H9 (cell line): ENCODE measurements around the gene TRIO. TPM values are rescaled to one million over a fixed set of nuclear protein-coding genes. Genes with fewer than 3 reads are reported as not detected.

ENCODE experiments used
- DNase-seq: peaks from one replicate; pipeline ENCODE4 v3.0.0-alpha.2; 2017
- H2AFZ ChIP-seq: one replicate; pipeline ENCODE4 v1.6.1; 2013; ENCODE audit warnings: mild to moderate bottlenecking, low read length, control low read depth, moderate library complexity
- H2AK5ac ChIP-seq: 2 replicates; pipeline ENCODE4 v1.6.1; 2013; ENCODE audit warnings: low read length, control low read depth, mixed read lengths; ENCODE audit not compliant: insufficient read length
- H2BK120ac ChIP-seq: one replicate; pipeline ENCODE4 v1.6.1; 2013; ENCODE audit warnings: low read depth, mild to moderate bottlenecking, low read length, control low read depth, inconsistent platforms; ENCODE audit not compliant: poor library complexity, severe bottlenecking
- H2BK12ac ChIP-seq: 2 replicates; pipeline ENCODE4 v1.6.1; 2013; ENCODE audit warnings: low read length, control low read depth, mixed read lengths, low read depth; ENCODE audit not compliant: insufficient read length
- H2BK15ac ChIP-seq: 2 replicates; pipeline ENCODE4 v1.6.1; 2013; ENCODE audit warnings: low read depth, low read length, control low read depth
- H2BK20ac ChIP-seq: one replicate; pipeline ENCODE4 v1.6.1; 2013; ENCODE audit warnings: low read depth, mild to moderate bottlenecking, low read length, control low read depth, inconsistent platforms; ENCODE audit not compliant: poor library complexity, severe bottlenecking
- H2BK5ac ChIP-seq: 2 replicates; pipeline ENCODE4 v1.6.1; 2013; ENCODE audit warnings: low read length, control low read depth, mixed read lengths; ENCODE audit not compliant: insufficient read length
- H3K14ac ChIP-seq: 2 replicates; pipeline ENCODE4 v1.6.1; 2013; ENCODE audit warnings: low read length, control low read depth; ENCODE audit not compliant: insufficient read depth
- H3K18ac ChIP-seq: 2 replicates; pipeline ENCODE4 v1.6.1; 2013; ENCODE audit warnings: low read depth, mild to moderate bottlenecking, mixed read lengths, low read length, control low read depth; ENCODE audit not compliant: insufficient read length
- H3K23ac ChIP-seq: 2 replicates; pipeline ENCODE4 v1.6.1; 2013; ENCODE audit warnings: low read length, control low read depth, mixed read lengths, low read depth; ENCODE audit not compliant: insufficient read length
- H3K23me2 ChIP-seq: 2 replicates; pipeline ENCODE4 v1.6.1; 2013; ENCODE audit warnings: low read depth, mild to moderate bottlenecking, mixed read lengths, low read length, control low read depth; ENCODE audit not compliant: insufficient read length, poor library complexity, severe bottlenecking
- H3K27ac ChIP-seq: 2 replicates; pipeline ENCODE4 v1.5.1; 2013; ENCODE audit warnings: low read length, control low read depth, mixed read lengths, low read depth; ENCODE audit not compliant: insufficient read length
- H3K27me3 ChIP-seq: 2 replicates; pipeline ENCODE4 v1.6.1; 2013; ENCODE audit warnings: low read length, control low read depth, inconsistent platforms; ENCODE audit not compliant: insufficient read depth
- H3K4ac ChIP-seq: 2 replicates; pipeline ENCODE4 v1.6.1; 2013; ENCODE audit warnings: low read depth, mild to moderate bottlenecking, control low read depth, inconsistent platforms, low read length, moderate library complexity
- H3K4me1 ChIP-seq: 2 replicates; pipeline ENCODE4 v1.6.1; 2013; ENCODE audit warnings: low read length, control low read depth, inconsistent platforms; ENCODE audit not compliant: insufficient read depth
- H3K4me2 ChIP-seq: 2 replicates; pipeline ENCODE4 v1.6.1; 2013; ENCODE audit warnings: low read length, control low read depth, mixed read lengths; ENCODE audit not compliant: insufficient read length, insufficient read depth
- H3K56ac ChIP-seq: 2 replicates; pipeline ENCODE4 v1.6.1; 2013; ENCODE audit warnings: low read depth, mild to moderate bottlenecking, mixed read lengths, low read length, control low read depth; ENCODE audit not compliant: insufficient read length
- H3K79me1 ChIP-seq: 2 replicates; pipeline ENCODE4 v1.6.1; 2013; ENCODE audit warnings: low read depth, mild to moderate bottlenecking, moderate library complexity, low read length, control low read depth, inconsistent platforms; ENCODE audit not compliant: insufficient read depth, poor library complexity, severe bottlenecking
- H3K79me2 ChIP-seq: 2 replicates; pipeline ENCODE4 v1.6.1; 2013; ENCODE audit warnings: low read length, control low read depth, inconsistent platforms; ENCODE audit not compliant: insufficient read depth
- H3K9ac ChIP-seq: 2 replicates; pipeline ENCODE4 v1.6.1; 2013; ENCODE audit warnings: low read length, control low read depth, mixed read lengths; ENCODE audit not compliant: insufficient read length; ENCODE audit errors: extremely low read depth
- H3K9me3 ChIP-seq: one replicate; pipeline ENCODE4 v1.6.1; 2013; ENCODE audit warnings: low read depth, low read length, inconsistent platforms; ENCODE audit not compliant: control insufficient read depth
- H3T11ph ChIP-seq: one replicate; pipeline ENCODE4 v1.6.1; 2013; ENCODE audit warnings: mild to moderate bottlenecking, low read length, control low read depth, inconsistent platforms
- H4K20me1 ChIP-seq: one replicate; pipeline ENCODE4 v1.6.1; 2013; ENCODE audit not compliant: control insufficient read depth, insufficient read length, insufficient read depth
- H4K5ac ChIP-seq: 2 replicates; pipeline ENCODE4 v1.6.1; 2013; ENCODE audit warnings: low read depth, mild to moderate bottlenecking, mixed read lengths, low read length, control low read depth; ENCODE audit not compliant: insufficient read length
- H4K8ac ChIP-seq: replicated peaks from 2 replicates; pipeline ENCODE4 v1.6.1; 2013; ENCODE audit warnings: low read length, control low read depth, mixed read lengths, low read depth; ENCODE audit not compliant: insufficient read length
- H4K91ac ChIP-seq: 2 replicates; pipeline ENCODE4 v1.6.1; 2013; ENCODE audit warnings: low read depth, mild to moderate bottlenecking, moderate library complexity, mixed read lengths, low read length, control low read depth; ENCODE audit not compliant: insufficient read length
- H3K27ac Mint-ChIP-seq, 3 experiments: 2 replicates in 2 of 3; 3 replicates in 1 of 3; pipeline ENCODE4 v1.8.0; 2020 to 2021; ENCODE audit warnings: mixed read lengths in 3 of 3, mild to moderate bottlenecking in 1 of 3, moderate library complexity in 1 of 3
- H3K27me3 Mint-ChIP-seq: 2 replicates; pipeline ENCODE4 v1.8.0; 2021; ENCODE audit warnings: low read depth, mild to moderate bottlenecking, moderate library complexity, mixed read lengths
- H3K36me3 Mint-ChIP-seq, 3 experiments: 2 replicates in 2 of 3; 3 replicates in 1 of 3; pipeline ENCODE4 v1.8.0; 2020 to 2021; ENCODE audit warnings: low read depth in 3 of 3, mixed read lengths in 3 of 3; ENCODE audit not compliant: insufficient read depth in 1 of 3
- H3K4me1 Mint-ChIP-seq, 2 experiments: 2 replicates each; pipeline ENCODE4 v1.8.0; 2020; ENCODE audit warnings: mixed read lengths in 2 of 2
- H3K4me3 Mint-ChIP-seq, 2 experiments: 2 replicates in 1 of 2; 3 replicates in 1 of 2; pipeline ENCODE4 v1.8.0; 2020 to 2021; ENCODE audit warnings: mild to moderate bottlenecking in 2 of 2, mixed read lengths in 2 of 2, moderate library complexity in 1 of 2
- H3K9me3 Mint-ChIP-seq, 2 experiments: 2 replicates in 1 of 2; 3 replicates in 1 of 2; pipeline ENCODE4 v1.8.0; 2020; ENCODE audit warnings: mild to moderate bottlenecking in 2 of 2, mixed read lengths in 2 of 2, moderate library complexity in 1 of 2
- CTCF ChIP-seq: fragments of 200-600 bp; sonication (generic); conservative IDR thresholded peaks from 3 replicates; pipeline ENCODE4 v1.8.0; 2021; ENCODE audit warnings: antibody characterized with exemption, mild to moderate bottlenecking
- WGBS: extraction: QIAGEN DNeasy Blood & Tissue Kit; methylation state at CpG from one replicate; pipeline ENCODE4 v1.1.7; 2013; ENCODE audit warnings: missing lambda C conversion rate, low lambda C conversion rate, mixed read lengths; ENCODE audit not compliant: insufficient read length; ENCODE audit errors: extremely low coverage; 5-methylcytosine and 5-hydroxymethylcytosine counted together
- total RNA-seq: library from RNA; stranded (reverse); gene quantifications from 2 replicates; pipeline ENCODE4 v1.2.1, GENCODE V29; 2021

TRIO gene
- total RNA-seq, 1 experiment from 2014 or later: 87.8 TPM

GRCh38 chr5:14507156-14507941 lies 364.2 kb downstream of the TRIO start:
- Histone ChIP-seq H3K79me1 (no peaks in the 10 kb centered on the region), H3K14ac (no peak overlapping the region), H3K27me3 (no peaks in the 10 kb centered on the region), H4K20me1 (no peaks in the 10 kb centered on the region), H3K23ac (no peak overlapping the region), H3K4me2 (no peak overlapping the region), H4K5ac (no peak overlapping the region), H2BK15ac (no peak overlapping the region), H3K4ac (no peak overlapping the region), H2AFZ (no peak overlapping the region), H3K56ac (no peak overlapping the region), H3K27ac (no peak overlapping the region), H2BK120ac (no peak overlapping the region), H3K18ac (no peak overlapping the region), H4K8ac (no peak overlapping the region), H4K91ac (no peak overlapping the region), H3K23me2 (no peaks in the 10 kb centered on the region), H3K79me2 (no peaks in the 10 kb centered on the region), H3K9me3 (no peaks in the 10 kb centered on the region), H3K9ac (no peak overlapping the region), H2BK12ac (no peak overlapping the region), H3K4me1 (no peaks in the 10 kb centered on the region), H2BK5ac (no peak overlapping the region), H2AK5ac (no peak overlapping the region), H3T11ph (no peak overlapping the region), H2BK20ac (no peak overlapping the region)
- no peak for TF ChIP-seq CTCF
- no peaks in the 10 kb centered on the region for H3K9me3 Mint-ChIP-seq
- H3K36me3 Mint-ChIP-seq: peaks cover 13 to 30% (median 25%) of the 10 kb centered on the region in 3 experiments; a peak in 6 of 7 replicates
- no peak overlapping the region for H3K4me3 Mint-ChIP-seq
- WGBS: no CpG with 5 or more reads among the region's 21 CpGs
- H3K4me1 Mint-ChIP-seq: 0 out of 4 replicates have a peak, but pooled peaks cover 0 to 2% of the 10 kb centered on the region in 2 experiments
- no peak for DNase-seq
- peak overlapping the region in 2 of 3 experiments; percentile 70 to 79; a peak in 4 of 7 replicates for H3K27ac Mint-ChIP-seq
- H3K27me3 Mint-ChIP-seq: no peaks in the 10 kb centered on the region
